Measurements from ENCODE around the gene CHAF1B.

- TF ChIP-seq, protein P1, sequence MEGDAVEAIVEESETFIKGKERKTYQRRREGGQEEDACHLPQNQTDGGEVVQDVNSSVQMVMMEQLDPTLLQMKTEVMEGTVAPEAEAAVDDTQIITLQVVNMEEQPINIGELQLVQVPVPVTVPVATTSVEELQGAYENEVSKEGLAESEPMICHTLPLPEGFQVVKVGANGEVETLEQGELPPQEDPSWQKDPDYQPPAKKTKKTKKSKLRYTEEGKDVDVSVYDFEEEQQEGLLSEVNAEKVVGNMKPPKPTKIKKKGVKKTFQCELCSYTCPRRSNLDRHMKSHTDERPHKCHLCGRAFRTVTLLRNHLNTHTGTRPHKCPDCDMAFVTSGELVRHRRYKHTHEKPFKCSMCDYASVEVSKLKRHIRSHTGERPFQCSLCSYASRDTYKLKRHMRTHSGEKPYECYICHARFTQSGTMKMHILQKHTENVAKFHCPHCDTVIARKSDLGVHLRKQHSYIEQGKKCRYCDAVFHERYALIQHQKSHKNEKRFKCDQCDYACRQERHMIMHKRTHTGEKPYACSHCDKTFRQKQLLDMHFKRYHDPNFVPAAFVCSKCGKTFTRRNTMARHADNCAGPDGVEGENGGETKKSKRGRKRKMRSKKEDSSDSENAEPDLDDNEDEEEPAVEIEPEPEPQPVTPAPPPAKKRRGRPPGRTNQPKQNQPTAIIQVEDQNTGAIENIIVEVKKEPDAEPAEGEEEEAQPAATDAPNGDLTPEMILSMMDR (IDR thresholded peaks at IDR 0.05): no peak
- TF ChIP-seq POLR2A (IDR thresholded peaks at IDR 0.05): no peak
These were observed 65.3 kb downstream of the CHAF1B start for GRCh38 chr21:36450511-36450910.

All from right lobe of liver (tissue), 4 donors.